MCF 10A (cell line): ENCODE measurements around the gene MYRIP. TPM values are rescaled to one million over a fixed set of nuclear protein-coding genes. Genes with fewer than 3 reads are reported as not detected.
A peak's percentile ranks its signal among the peaks of the same experiment; 100 is the strongest.

Experiments used
- BruUV-seq: library from RNA; stranded (reverse); fragments of 400-500 nt; replicated peaks from 2 replicates; lab custom pipeline; 2021; lab: Mats Ljungman, UMichigan
- CTCF ChIA-PET: fragments of 300-600 bp; sonication (Branson Sonifier 250); formaldehyde crosslinking; extraction: SDS; loops from one replicate; lab custom pipeline; 2021; ENCODE audit warnings: antibody characterized with exemption, inconsistent platforms; lab: Yijun Ruan, JAX
- POLR2A ChIA-PET: fragments of 300-600, 350-650 bp; sonication (Branson Sonifier 250); formaldehyde crosslinking; extraction: SDS; loops from one replicate; lab custom pipeline; 2020; ENCODE audit warnings: antibody characterized with exemption, inconsistent platforms; lab: Yijun Ruan, JAX
- DNase-seq: peaks from one replicate; pipeline ENCODE4 v3.0.0-alpha.2; 2018; ENCODE audit not compliant: unreplicated experiment
- H3K27ac Mint-ChIP-seq: one replicate; pipeline ENCODE4 v1.8.0; 2022; ENCODE audit warnings: mild to moderate bottlenecking, low read depth, mixed read lengths; ENCODE audit not compliant: unreplicated experiment
- H3K27me3 Mint-ChIP-seq: one replicate; pipeline ENCODE4 v1.8.0; 2022; ENCODE audit warnings: mixed read lengths; ENCODE audit not compliant: insufficient read depth, unreplicated experiment
- H3K36me3 Mint-ChIP-seq: one replicate; pipeline ENCODE4 v1.8.0; 2022; ENCODE audit warnings: mild to moderate bottlenecking, moderate library complexity, mixed read lengths; ENCODE audit not compliant: insufficient read depth, unreplicated experiment
- H3K4me1 Mint-ChIP-seq: one replicate; pipeline ENCODE4 v1.8.0; 2022; ENCODE audit warnings: mixed read lengths; ENCODE audit not compliant: insufficient read depth, unreplicated experiment
- H3K4me3 Mint-ChIP-seq: one replicate; pipeline ENCODE4 v1.8.0; 2022; ENCODE audit warnings: mild to moderate bottlenecking, moderate library complexity, mixed read lengths; ENCODE audit not compliant: unreplicated experiment
- H3K9me3 Mint-ChIP-seq: one replicate; pipeline ENCODE4 v1.8.0; 2022; ENCODE audit warnings: mixed read lengths; ENCODE audit not compliant: unreplicated experiment
- CTCF ChIP-seq: fragments of 200-600 bp; IDR thresholded peaks from one replicate; pipeline ENCODE4 v1.8.0; 2022; ENCODE audit warnings: antibody characterized with exemption, mild to moderate bottlenecking; ENCODE audit not compliant: unreplicated experiment
- intact Hi-C: fragments of 100-400 bp; cut with micrococcal nuclease; formaldehyde crosslinking; loops from 2 replicates; pipeline ENCODE4 v1.14.1; 2022
- total RNA-seq: library from RNA; stranded (reverse); gene quantifications from 2 replicates; pipeline ENCODE4 v1.2.3, GENCODE V29; 2022

Gene MYRIP
- total RNA-seq, 1 experiment from 2014 or later = 0.19 TPM

- DNase-seq = peak; percentile 36
- Mint-ChIP-seq H3K36me3 (no peaks in the 10 kb centered on the region), H3K4me1 (peaks cover 28% of the 10 kb centered on the region), H3K27ac (no peak overlapping the region), H3K9me3 (peaks cover 7% of the 10 kb centered on the region), H3K4me3 (no peak overlapping the region), H3K27me3 (no peaks in the 10 kb centered on the region)
- ChIA-PET CTCF (no interaction called here), POLR2A (no interaction called here)
- no TSS peak for BruUV-seq
- TF ChIP-seq CTCF = no peak
- intact Hi-C loops = no loop called here
These were observed 294.4 kb downstream of the MYRIP start for GRCh38 chr3:40103829-40104228.

GRCh38 chr3:40104441-40104840, 295.0 kb downstream of the MYRIP start:
- intact Hi-C loops = no loop called here
- Mint-ChIP-seq H3K36me3 (no peaks in the 10 kb centered on the region), H3K9me3 (peaks cover 7% of the 10 kb centered on the region), H3K4me1 (peaks cover 28% of the 10 kb centered on the region), H3K27me3 (no peaks in the 10 kb centered on the region), H3K4me3 (no peak overlapping the region), H3K27ac (no peak overlapping the region)
- ChIA-PET POLR2A (no interaction called here), CTCF (no interaction called here)
- peak; percentile 34 for DNase-seq
- BruUV-seq = no TSS peak
- TF ChIP-seq CTCF = no peak

- ChIA-PET POLR2A (interaction anchor here (0.6 to 1.0 kb wide), 3 partner anchors 12 to 40 kb away, joined by 3 to 4 read pairs (median 3); no protein-coding TSS in a partner anchor), CTCF (interaction anchor here (0.6 kb wide), 1 partner anchor 335 kb away, joined by 3 read pairs; no protein-coding TSS in a partner anchor)
- Mint-ChIP-seq H3K27ac (no peak overlapping the region), H3K27me3 (no peaks in the 10 kb centered on the region), H3K4me1 (peaks cover 22% of the 10 kb centered on the region), H3K4me3 (no peak overlapping the region), H3K9me3 (no peaks in the 10 kb centered on the region), H3K36me3 (no peaks in the 10 kb centered on the region)
- DNase-seq = peak; percentile 21
- BruUV-seq = no TSS peak
- no peak for TF ChIP-seq CTCF
- intact Hi-C loops = no loop called here
These were observed 299.2 kb downstream of the MYRIP start for GRCh38 chr3:40108643-40109042.

GRCh38 chr3:40109641-40110490, 300.5 kb downstream of the MYRIP start:
- DNase-seq = peak; percentile 22
- no TSS peak for BruUV-seq
- no peak for TF ChIP-seq CTCF
- no peak overlapping the region for H3K4me3 Mint-ChIP-seq
- no peaks in the 10 kb centered on the region for H3K27me3 Mint-ChIP-seq
- intact Hi-C loops = no loop called here
- H3K27ac Mint-ChIP-seq = no peak overlapping the region
- CTCF ChIA-PET = interaction anchor here (0.6 kb wide), 2 partner anchors 212 to 266 kb away, joined by 3 to 4 read pairs; no protein-coding TSS in a partner anchor
- no peaks in the 10 kb centered on the region for H3K36me3 Mint-ChIP-seq
- POLR2A ChIA-PET = no interaction called here
- H3K4me1 Mint-ChIP-seq = peaks cover 11% of the 10 kb centered on the region
- H3K9me3 Mint-ChIP-seq = no peaks in the 10 kb centered on the region
